ENCODE data around the gene CLTA.

DNA sequence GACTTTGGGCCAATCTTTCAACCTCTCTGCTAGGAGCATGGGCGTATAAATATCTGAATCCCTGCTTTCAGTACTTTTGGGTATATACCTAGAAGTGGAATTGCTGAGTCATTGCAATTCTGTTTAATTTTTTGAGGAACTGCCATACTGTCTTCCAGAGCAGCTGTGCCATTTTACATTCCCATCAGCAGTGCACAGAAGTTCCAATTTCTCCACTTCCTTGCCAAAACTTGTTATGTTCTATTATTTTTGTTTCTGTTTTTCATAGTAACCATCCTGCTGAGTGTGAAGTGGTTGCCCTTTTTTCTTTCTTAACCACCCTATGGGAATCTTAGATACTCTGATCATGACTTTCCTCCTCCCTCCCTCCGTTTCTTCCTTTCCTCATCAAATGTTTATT lies 32.6 kb upstream of the CLTA start:
- TF ChIP-seq, protein P1, sequence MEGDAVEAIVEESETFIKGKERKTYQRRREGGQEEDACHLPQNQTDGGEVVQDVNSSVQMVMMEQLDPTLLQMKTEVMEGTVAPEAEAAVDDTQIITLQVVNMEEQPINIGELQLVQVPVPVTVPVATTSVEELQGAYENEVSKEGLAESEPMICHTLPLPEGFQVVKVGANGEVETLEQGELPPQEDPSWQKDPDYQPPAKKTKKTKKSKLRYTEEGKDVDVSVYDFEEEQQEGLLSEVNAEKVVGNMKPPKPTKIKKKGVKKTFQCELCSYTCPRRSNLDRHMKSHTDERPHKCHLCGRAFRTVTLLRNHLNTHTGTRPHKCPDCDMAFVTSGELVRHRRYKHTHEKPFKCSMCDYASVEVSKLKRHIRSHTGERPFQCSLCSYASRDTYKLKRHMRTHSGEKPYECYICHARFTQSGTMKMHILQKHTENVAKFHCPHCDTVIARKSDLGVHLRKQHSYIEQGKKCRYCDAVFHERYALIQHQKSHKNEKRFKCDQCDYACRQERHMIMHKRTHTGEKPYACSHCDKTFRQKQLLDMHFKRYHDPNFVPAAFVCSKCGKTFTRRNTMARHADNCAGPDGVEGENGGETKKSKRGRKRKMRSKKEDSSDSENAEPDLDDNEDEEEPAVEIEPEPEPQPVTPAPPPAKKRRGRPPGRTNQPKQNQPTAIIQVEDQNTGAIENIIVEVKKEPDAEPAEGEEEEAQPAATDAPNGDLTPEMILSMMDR (IDR thresholded peaks at IDR 0.05), result no peak
- TF ChIP-seq POLR2A (IDR thresholded peaks at IDR 0.05), result no peak
